Endothelial cell of hepatic sinusoid (primary cell): Measurements from ENCODE around the gene STK24.
"Not testable (repeated sequence)": the region's sequence is repeated elsewhere in the genome, so short reads cannot be mapped to it uniquely, and the experiment has no call there.

Experiments used
- in situ Hi-C: cut with HindIII; loops from 2 replicates; pipeline ENCODE4 v1.10.0; 2017; ENCODE audit warnings: low sequenced_read_pairs

The STK24 gene

GRCh38 chr13:98576963-98577835 lies at the start of gene STK24:
STK24 (minus strand) TSS chr13:98577107; CDS start chr13:98576786, 321 bp downstream.
- in situ Hi-C loops = no loop called here

GRCh38 chr13:98626298-98626935 lies 49.5 kb upstream of the STK24 start:
- in situ Hi-C loops = no loop called here

GRCh38 chr13:98624589-98624988 lies 47.7 kb upstream of the STK24 start:
- in situ Hi-C loops = not testable (repeated sequence)

- in situ Hi-C loops = no loop called here
These were observed 46.0 kb upstream of the STK24 start for GRCh38 chr13:98622931-98623331.

- in situ Hi-C loops = no loop called here
These were observed 42.6 kb upstream of the STK24 start for GRCh38 chr13:98619556-98619955.

- in situ Hi-C loops = not testable (repeated sequence)
These were observed 38.7 kb upstream of the STK24 start for GRCh38 chr13:98615595-98615994.

GRCh38 chr13:98613591-98613990 lies 36.7 kb upstream of the STK24 start:
- in situ Hi-C loops = no loop called here

- in situ Hi-C loops = no loop called here
These were observed 32.8 kb upstream of the STK24 start for GRCh38 chr13:98609756-98610155.

- in situ Hi-C loops = no loop called here
These were observed 29.4 kb upstream of the STK24 start for GRCh38 chr13:98606296-98606695.

GRCh38 chr13:98599502-98600328 lies 22.8 kb upstream of the STK24 start:
- in situ Hi-C loops = no loop called here

GRCh38 chr13:98598043-98598442 lies 21.1 kb upstream of the STK24 start:
- in situ Hi-C loops = no loop called here

GRCh38 chr13:98595134-98595533 lies 18.2 kb upstream of the STK24 start:
- in situ Hi-C loops = no loop called here

GRCh38 chr13:98592362-98592732 lies 15.4 kb upstream of the STK24 start:
- in situ Hi-C loops = no loop called here

GRCh38 chr13:98591721-98592361 lies 14.9 kb upstream of the STK24 start:
- in situ Hi-C loops = no loop called here

- in situ Hi-C loops = not testable (repeated sequence)
These were observed 13.6 kb upstream of the STK24 start for GRCh38 chr13:98590471-98590870.

- in situ Hi-C loops = not testable (repeated sequence)
These were observed 12.6 kb upstream of the STK24 start for GRCh38 chr13:98589516-98589915.

GRCh38 chr13:98586400-98587345 lies 9.8 kb upstream of the STK24 start:
- in situ Hi-C loops = no loop called here

GRCh38 chr13:98585946-98586345 lies 9.0 kb upstream of the STK24 start:
- in situ Hi-C loops = no loop called here

- in situ Hi-C loops = no loop called here
These were observed 8.5 kb upstream of the STK24 start for GRCh38 chr13:98585398-98585754.
